Astrocyte of the hippocampus (primary cell): ENCODE results near the gene TEX261.

Source experiments
- DNase-seq: peaks from one replicate; pipeline ENCODE4 v3.0.0; 2011; ENCODE audit warnings: low read depth, low spot score

TEX261 gene

GRCh38 chr2:70982971-70983370 is 11.7 kb downstream of the TEX261 start:
- no peak for DNase-seq

- no peak for DNase-seq
Observed at GRCh38 chr2:70981866-70982810, 12.5 kb downstream of the TEX261 start.

GRCh38 chr2:70981421-70981820 is 13.3 kb downstream of the TEX261 start:
- DNase-seq = no peak

- no peak for DNase-seq
Observed at GRCh38 chr2:70979626-70980025, 15.0 kb downstream of the TEX261 start.

- DNase-seq = no peak
Observed at GRCh38 chr2:70979180-70979488, 15.5 kb downstream of the TEX261 start.

- DNase-seq = peak; percentile 69
Observed at GRCh38 chr2:70978341-70979179, 16.1 kb downstream of the TEX261 start, which contains the start of gene ANKRD53. Gene ANKRD53, plus strand, starts transcription at chr2:70978630. Its CDS starts 16 bp downstream, at chr2:70978646.

- peak; percentile 81 for DNase-seq
Observed at GRCh38 chr2:70977605-70978205, 17.0 kb downstream of the TEX261 start.

GRCh38 chr2:70975237-70975636 is 19.4 kb downstream of the TEX261 start:
- DNase-seq = no peak

- DNase-seq = no peak
Observed at GRCh38 chr2:70974592-70974991, 20.1 kb downstream of the TEX261 start.

GRCh38 chr2:70967189-70967588 is 27.5 kb downstream of the TEX261 start:
- no peak for DNase-seq

- DNase-seq = no peak
Observed at GRCh38 chr2:70966681-70967080, 28.0 kb downstream of the TEX261 start.

GRCh38 chr2:70965506-70965905 is 29.2 kb downstream of the TEX261 start:
- DNase-seq = no peak

GRCh38 chr2:70964596-70965386 is 29.9 kb downstream of the TEX261 start:
- DNase-seq = peak; percentile 75

GRCh38 chr2:70964133-70964532 is 30.5 kb downstream of the TEX261 start:
- DNase-seq = no peak

- DNase-seq = no peak
Observed at GRCh38 chr2:70962885-70963878, 31.5 kb downstream of the TEX261 start.

GRCh38 chr2:70962211-70962884 is 32.3 kb downstream of the TEX261 start:
- DNase-seq = no peak

GRCh38 chr2:70961648-70961994 is 33.1 kb downstream of the TEX261 start:
- no peak for DNase-seq

GRCh38 chr2:70960833-70961647 is 33.6 kb downstream of the TEX261 start:
- no peak for DNase-seq
